Heart left ventricle (tissue), 16 donors: Measurements from ENCODE around the gene ADNP. TPM values are rescaled to one million over a fixed set of nuclear protein-coding genes. Genes with fewer than 3 reads are reported as not detected.

Experiments
- ATAC-seq, 4 donors: fragments of 200-7000 bp; cut with Tn5 transposase; one replicate each; pipeline ENCODE4 v1.9.1; 2020 to 2022; ENCODE audit warnings: moderate library complexity in 4 of 4, mild to moderate bottlenecking in 3 of 4, moderate number of reproducible peaks in 1 of 4
- DNase-seq, 5 donors: peaks; one replicate each; pipeline ENCODE4 v3.0.0-alpha.2; 2020
- H3K27ac ChIP-seq, 12 donors: fragments of 200-600 bp; sonication (generic) in 4 of 12; one replicate each; pipeline versions ENCODE4 v1.5.0 to v1.8.0; 2016 to 2022; ENCODE audit warnings: mild to moderate bottlenecking in 2 of 12
- H3K27me3 ChIP-seq, 9 donors: fragments of 200-600 bp; sonication (generic) in 2 of 9; one replicate each; pipeline versions ENCODE4 v1.5.1 to v1.8.0; 2016 to 2022; ENCODE audit warnings: mild to moderate bottlenecking in 3 of 9
- H3K36me3 ChIP-seq, 9 donors: fragments of 200-600 bp; sonication (generic) in 2 of 9; one replicate each; pipeline versions ENCODE4 v1.5.0 to v1.8.0; 2018 to 2022; ENCODE audit warnings: mild to moderate bottlenecking in 2 of 9
- H3K4me1 ChIP-seq, 12 donors: fragments of 200-600 bp; sonication (generic) in 4 of 12; one replicate each; pipeline versions ENCODE4 v1.5.0 to v1.8.0; 2016 to 2022; ENCODE audit warnings: mild to moderate bottlenecking in 3 of 12
- H3K4me3 ChIP-seq, 12 donors: fragments of 200-600 bp; sonication (generic) in 4 of 12; one replicate each; pipeline versions ENCODE4 v1.5.0 to v1.8.0; 2017 to 2022; ENCODE audit warnings: mild to moderate bottlenecking in 9 of 12, moderate library complexity in 4 of 12
- H3K9me3 ChIP-seq, 12 donors: fragments of 200-600 bp; sonication (generic) in 4 of 12; one replicate each; pipeline versions ENCODE4 v1.5.0 to v1.8.0; 2016 to 2022; ENCODE audit warnings: mild to moderate bottlenecking in 1 of 12
- CTCF ChIP-seq, 12 donors: fragments of 200-600 bp; sonication (generic) in 4 of 12; IDR thresholded peaks; one replicate each; pipeline versions ENCODE4 v1.5.0 to v1.8.0; 2018 to 2022; ENCODE audit warnings: antibody characterized with exemption in 12 of 12, mild to moderate bottlenecking in 5 of 12
- POLR2A ChIP-seq, 2 donors: fragments of 450-650 bp; IDR thresholded peaks; one replicate each; pipeline ENCODE4 v1.6.1; 2017; ENCODE audit warnings: antibody characterized with exemption in 2 of 2, mild to moderate bottlenecking in 2 of 2, moderate library complexity in 2 of 2
- WGBS, 4 donors: extraction: QIAGEN DNeasy Blood & Tissue Kit in 2 of 4; methylation state at CpG; one replicate each; pipeline versions ENCODE4 v1.1.5 to v1.1.7; 2013 to 2018; 5-methylcytosine and 5-hydroxymethylcytosine counted together
- intact Hi-C, 10 donors: fragments of 100-400 bp; cut with DNase I; formaldehyde crosslinking; loops; one replicate each; pipeline versions ENCODE4 v1.11.1 to v1.14.2; 2022
- polyA plus RNA-seq, 2 donors: library from polyadenylated mRNA; stranded (reverse); fragments of 200-250 nt; gene quantifications; one replicate each; pipeline ENCODE4 v1.2.3, GENCODE V29; 2013
- total RNA-seq, 9 donors: library from RNA; depleted of rRNA in 2 of 9; stranded (reverse); fragments of >200 nt in 2 of 9; fragmentation: NEBNext Ultra II Directional in 3 of 9; extraction: Animal tissue kit (Norgen Biotek cat#: 25700) in 3 of 9; gene quantifications; one replicate each; pipeline versions ENCODE4 v1.1.0 to v1.2.4, GENCODE V29; 2016 to 2023
- donor health status: ischemic (EF 13 %, LVEDD 7.1; RV severe dilation, severe dysfunction).
- donor health status: healthy with polysubstance abuse.
- donor health status: DM: no; HTN: yes; CAD: no.
- donor health status: DM: no; HTN: no; CAD: no.
- donor health status: ischemic (EF 25% LVEDD 6.9; RV normal size, moderate dysfunction).
- donor health status: ischemic (EF 25% LVEDD 5.7; RV mildly dilated, moderate dysfunction).
- donor health status: healthy.
- donor health status: DM: yes; HTN: yes; CAD: no.
- donor health status: ischemic (EF 35%, LVEDD 5.7; RV mildly dilated, moderate dysfunction).
- donor health status: nonischemic (EF 11% LVEDD 7.7; RV severe dilation, severe dysfunction).
- donor health status: DM: yes; HTN: yes; CAD: no.
- donor health status: PGD.
- donor health status: ischemic (EF 29% LVEDD 5.4; RV normal size, mild dysfunction).
- donor health status: nonischemic (EF 23%, LVEDD 6.1; RV moderate dilation, normal function).

ADNP gene
- total and polyA plus RNA-seq, 11 donors = 18.1 to 50.6 (median 30.5) TPM

GRCh38 chr20:50874111-50874757 lies 57.0 kb downstream of the ADNP start:
- DNase-seq (no peak), ATAC-seq (no peak)
- 89 to 94% (median 92%) methylated on average over 10 of the region's 10 CpGs for WGBS, 4 donors
- Histone ChIP-seq H3K36me3 (no peaks in the 10 kb centered on the region), H3K4me1 (no peaks in the 10 kb centered on the region), H3K9me3 (no peaks in the 10 kb centered on the region), H3K4me3 (no peak overlapping the region), H3K27ac (no peak overlapping the region), H3K27me3 (no peaks in the 10 kb centered on the region)
- TF ChIP-seq POLR2A (IDR thresholded peaks at IDR 0.05) = no peak
- no peak for TF ChIP-seq CTCF (IDR thresholded peaks at IDR 0.05)
- intact Hi-C loops = no loop called here

- no peaks in the 10 kb centered on the region for H3K4me1 ChIP-seq
- ATAC-seq (no peak), DNase-seq (no peak)
- H3K9me3 ChIP-seq = no peaks in the 10 kb centered on the region
- no peaks in the 10 kb centered on the region for H3K36me3 ChIP-seq
- no peaks in the 10 kb centered on the region for H3K27me3 ChIP-seq
- no peak overlapping the region for H3K27ac ChIP-seq
- H3K4me3 ChIP-seq = no peak overlapping the region
- TF ChIP-seq POLR2A (IDR thresholded peaks at IDR 0.05) (no peak), CTCF (IDR thresholded peaks at IDR 0.05) (no peak)
- intact Hi-C loops = no loop called here
- 89 to 95% (median 91%) methylated on average over 9 to 10 of the region's 10 CpGs for WGBS, 4 donors
These were observed 57.7 kb downstream of the ADNP start for GRCh38 chr20:50873585-50873984.

- TF ChIP-seq POLR2A (IDR thresholded peaks at IDR 0.05) = no peak
- TF ChIP-seq CTCF (IDR thresholded peaks at IDR 0.05) = no peak
- Histone ChIP-seq H3K9me3 (no peaks in the 10 kb centered on the region), H3K4me3 (no peak overlapping the region), H3K27ac (no peak overlapping the region), H3K4me1 (no peaks in the 10 kb centered on the region), H3K36me3 (no peaks in the 10 kb centered on the region), H3K27me3 (no peaks in the 10 kb centered on the region)
- intact Hi-C loops = no loop called here
- WGBS, 4 donors = 72 to 81% (median 77%) methylated on average over 16 of the region's 16 CpGs
- DNase-seq (no peak), ATAC-seq (no peak)
These were observed 58.4 kb downstream of the ADNP start for GRCh38 chr20:50872560-50873425.

- intact Hi-C loops = no loop called here
- DNase-seq (peak in 1 of 5 donors; percentile 51), ATAC-seq (peak in 2 of 4 donors; percentile 22 to 31)
- Histone ChIP-seq H3K27ac (no peak overlapping the region), H3K27me3 (no peaks in the 10 kb centered on the region), H3K4me1 (no peaks in the 10 kb centered on the region), H3K36me3 (no peaks in the 10 kb centered on the region), H3K9me3 (no peaks in the 10 kb centered on the region), H3K4me3 (no peak overlapping the region)
- 53 to 78% (median 64%) methylated on average over 16 to 19 of the region's 19 CpGs for WGBS, 4 donors
- no peak for TF ChIP-seq CTCF (IDR thresholded peaks at IDR 0.05)
- no peak for TF ChIP-seq POLR2A (IDR thresholded peaks at IDR 0.05)
These were observed 60.6 kb downstream of the ADNP start for GRCh38 chr20:50870561-50871161.
